Skeletal muscle cell (primary cell): ENCODE data around the gene APH1B.

ENCODE experiments used
- DNase-seq: peaks from one replicate; pipeline ENCODE4 v3.0.0-alpha.2; 2010; ENCODE audit warnings: low read depth
- H3K4me3 ChIP-seq: 2 replicates; pipeline ENCODE4 v1.5.1; 2011; ENCODE audit warnings: low read depth, mild to moderate bottlenecking, control low read depth, low read length, moderate library complexity

The APH1B gene

GRCh38 chr15:63344731-63345390 is 67.5 kb downstream of the APH1B start:
- DNase-seq, result no peak
- no peak overlapping the region for H3K4me3 ChIP-seq

- DNase-seq, result no peak
These were observed 68.0 kb downstream of the APH1B start for GRCh38 chr15:63345391-63345752.

GRCh38 chr15:63347074-63347857 is 69.9 kb downstream of the APH1B start:
- H3K4me3 ChIP-seq, result no peak overlapping the region
- no peak for DNase-seq

More at GRCh38 chr15:63345391-63345752, 68.0 kb downstream of the APH1B start:
- no peak overlapping the region for H3K4me3 ChIP-seq

GRCh38 chr15:63348392-63348791 is 71.0 kb downstream of the APH1B start:
- H3K4me3 ChIP-seq, result no peak overlapping the region
- DNase-seq, result no peak

DNA sequence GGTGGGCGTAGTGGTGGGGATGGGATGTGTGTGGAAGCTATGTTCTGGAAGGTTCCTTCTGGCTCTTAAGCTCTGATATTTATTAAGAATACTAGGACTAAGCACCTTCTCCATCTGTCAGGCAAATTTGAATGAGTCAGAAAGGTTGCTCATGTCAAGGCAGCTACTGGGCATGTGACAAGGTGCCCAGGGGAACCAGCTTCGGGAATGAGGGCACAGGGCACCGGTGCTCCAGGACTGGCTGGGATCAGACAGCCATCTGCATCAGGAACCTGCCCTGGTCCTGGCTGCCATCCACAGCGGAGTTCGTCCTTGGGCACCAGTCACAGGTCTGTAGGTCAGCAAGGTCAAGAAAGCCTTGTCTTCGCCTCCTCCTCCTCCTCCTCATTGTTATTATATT is 71.8 kb downstream of the APH1B start:
- no peak overlapping the region for H3K4me3 ChIP-seq
- no peak for DNase-seq

- DNase-seq, result no peak
- no peak overlapping the region for H3K4me3 ChIP-seq
These were observed 72.2 kb downstream of the APH1B start for GRCh38 chr15:63349621-63350020.

GRCh38 chr15:63350178-63350621 is 72.8 kb downstream of the APH1B start:
- DNase-seq, result no peak
- no peak overlapping the region for H3K4me3 ChIP-seq

GRCh38 chr15:63351170-63351569 is 73.8 kb downstream of the APH1B start:
- H3K4me3 ChIP-seq, result no peak overlapping the region
- DNase-seq, result no peak

GRCh38 chr15:63352808-63353207 is 75.4 kb downstream of the APH1B start:
- DNase-seq, result no peak
- no peak overlapping the region for H3K4me3 ChIP-seq

GRCh38 chr15:63353261-63353660 is 75.9 kb downstream of the APH1B start:
- no peak for DNase-seq
- H3K4me3 ChIP-seq, result no peak overlapping the region

GRCh38 chr15:63353887-63354286 is 76.5 kb downstream of the APH1B start:
- H3K4me3 ChIP-seq, result no peak overlapping the region
- DNase-seq, result no peak

- DNase-seq, result no peak
- H3K4me3 ChIP-seq, result no peak overlapping the region
These were observed 77.6 kb downstream of the APH1B start for GRCh38 chr15:63354821-63355650.

- H3K4me3 ChIP-seq, result no peak overlapping the region
- no peak for DNase-seq
These were observed 79.7 kb downstream of the APH1B start for GRCh38 chr15:63357061-63357460.

DNA sequence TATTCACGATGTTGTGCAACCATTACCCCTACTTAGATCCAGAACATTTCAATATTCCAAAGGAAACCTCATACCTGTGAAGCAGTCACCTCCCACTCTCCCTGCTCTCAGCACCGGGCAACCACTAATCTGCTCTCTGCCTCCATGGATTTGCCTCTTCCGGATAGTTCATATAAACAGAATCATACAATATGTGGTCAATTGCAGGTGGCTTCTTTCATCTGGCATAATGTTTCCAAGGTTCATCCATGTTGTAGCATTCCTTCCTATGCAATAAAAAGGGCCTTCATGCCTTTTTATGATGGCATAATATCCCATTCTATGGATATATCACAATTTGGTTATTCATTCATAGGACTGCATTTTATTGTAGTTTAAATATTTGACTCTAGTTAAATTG is 80.3 kb downstream of the APH1B start:
- no peak for DNase-seq
- no peak overlapping the region for H3K4me3 ChIP-seq

- no peak for DNase-seq
- no peak overlapping the region for H3K4me3 ChIP-seq
These were observed 81.0 kb downstream of the APH1B start for GRCh38 chr15:63358241-63359029.
